ENCODE measurements around the gene CD59.
"Not testable (repeated sequence)": the region's sequence is repeated elsewhere in the genome, so short reads cannot be mapped to it uniquely, and the experiment has no call there.

Gene CD59

GRCh38 chr11:33713151-33713855 is 22.9 kb downstream of the CD59 start:
- no peak for DNase-seq (ENCODE audit: low spot score)

DNA sequence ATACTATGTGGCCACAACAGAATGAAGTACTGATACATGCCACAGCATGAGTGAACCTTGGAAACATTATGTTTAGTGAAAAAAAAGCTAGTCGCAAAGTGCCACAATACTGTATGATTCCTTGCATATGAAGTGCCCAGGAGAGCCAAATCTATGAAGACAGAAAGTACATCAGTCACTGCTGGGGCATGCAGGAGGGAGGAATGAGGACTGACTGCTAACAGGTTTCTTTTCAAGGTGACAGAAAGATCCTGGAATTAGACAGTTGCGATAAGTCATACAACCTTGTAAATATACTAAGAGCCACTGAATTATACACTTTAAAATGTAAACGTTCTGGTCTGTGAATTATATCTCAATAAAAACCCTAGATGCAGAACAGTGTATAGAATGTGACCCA is 23.8 kb downstream of the CD59 start:
- no peak for DNase-seq (ENCODE audit: low spot score)

DNA sequence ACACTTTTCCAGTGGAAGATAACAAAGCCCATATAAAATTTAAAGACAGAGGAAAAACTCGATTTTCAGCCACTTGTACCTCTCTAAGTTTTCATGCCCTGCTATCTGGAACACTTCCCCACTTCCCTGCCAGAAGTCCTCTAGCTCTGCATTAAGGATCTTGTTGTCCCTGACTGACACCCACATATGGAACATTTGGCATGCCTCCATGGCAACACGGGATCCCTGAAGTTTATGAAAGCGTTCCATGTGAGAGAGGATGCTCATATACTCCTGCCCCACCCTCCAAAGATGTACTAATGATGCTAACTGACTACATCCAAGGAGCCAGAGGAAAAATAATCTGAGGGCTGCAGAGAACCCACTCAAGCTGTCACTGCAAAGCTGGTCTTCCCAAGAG is 26.8 kb downstream of the CD59 start:
- no peak for DNase-seq (ENCODE audit: low spot score)

DNA sequence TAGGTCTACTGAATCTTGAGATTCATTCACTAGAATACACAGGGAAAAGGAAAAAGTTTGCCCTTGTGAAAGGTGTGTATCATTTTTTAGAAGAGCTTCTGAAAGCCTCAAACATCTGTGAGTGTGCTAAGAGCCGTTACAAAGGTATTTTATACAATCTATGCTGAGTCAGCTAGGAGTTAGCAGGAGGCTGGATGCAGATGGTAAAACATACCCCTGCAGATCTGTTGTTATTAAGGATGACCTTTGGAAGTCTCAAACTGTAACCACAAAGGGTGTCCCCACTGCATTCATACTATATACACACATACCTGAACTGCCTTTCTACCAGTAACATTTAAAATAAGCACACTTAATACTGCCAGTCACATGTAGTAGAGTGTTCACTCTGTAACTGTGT is 27.2 kb downstream of the CD59 start:
- DNase-seq (ENCODE audit: low spot score): no peak

GRCh38 chr11:33707831-33708230 is 28.4 kb downstream of the CD59 start:
- DNase-seq (ENCODE audit: low spot score): not testable (repeated sequence)

GRCh38 chr11:33706966-33707365 is 29.3 kb downstream of the CD59 start:
- no peak for DNase-seq (ENCODE audit: low spot score)

GRCh38 chr11:33706546-33706945 is 29.7 kb downstream of the CD59 start:
- DNase-seq (ENCODE audit: low spot score): no peak

DNA sequence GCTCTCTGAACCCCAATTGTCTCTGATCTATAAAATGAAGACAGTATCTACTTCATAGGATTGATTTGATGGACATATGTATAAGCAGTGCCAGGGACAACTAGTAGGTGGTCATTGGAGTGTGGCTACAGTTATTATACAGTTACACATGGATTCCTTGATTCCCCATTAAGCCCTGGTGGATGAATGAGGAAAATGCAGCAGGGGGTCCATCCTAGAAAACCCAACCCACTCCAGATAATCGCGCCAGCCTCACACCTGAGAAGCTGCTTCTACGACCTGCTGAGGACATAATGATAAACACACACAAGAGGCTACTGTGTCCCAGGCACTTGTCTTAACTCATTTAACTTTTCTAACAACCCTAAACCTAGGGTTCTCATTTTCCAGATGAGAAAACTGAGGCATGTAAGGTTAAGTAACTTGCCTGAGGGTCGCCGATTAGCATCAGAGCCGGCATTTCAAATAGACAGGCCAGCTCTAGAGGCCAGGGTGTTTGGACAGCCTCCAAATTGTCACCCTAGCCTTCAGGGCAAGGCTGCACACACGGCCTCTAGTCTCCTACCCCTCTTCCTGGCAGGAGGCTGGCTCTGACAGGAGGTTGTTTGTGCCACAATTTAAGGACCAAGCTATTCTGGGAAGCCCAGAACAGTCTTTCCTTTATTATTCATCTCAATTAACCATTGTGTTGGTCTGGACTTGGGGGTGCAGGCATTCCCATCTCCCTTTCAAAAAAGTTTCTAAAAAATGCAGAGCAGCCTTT is 31.8 kb downstream of the CD59 start:
- peak; percentile 87 for DNase-seq (ENCODE audit: low spot score)

- no peak for DNase-seq (ENCODE audit: low spot score)
Measured at GRCh38 chr11:33703788-33704187, 32.4 kb downstream of the CD59 start.

GRCh38 chr11:33703234-33703633 is 33.0 kb downstream of the CD59 start:
- no peak for DNase-seq (ENCODE audit: low spot score)

- peak; percentile 97 for DNase-seq (ENCODE audit: low spot score)
Measured at GRCh38 chr11:33701302-33702230, 34.7 kb downstream of the CD59 start.

- DNase-seq (ENCODE audit: low spot score): peak; percentile 85
Measured at GRCh38 chr11:33700502-33701271, 35.5 kb downstream of the CD59 start, which contains the start of gene C11orf91. TSS of gene C11orf91 (minus strand) at chr11:33700826. CDS start at chr11:33700740, 86 bp downstream.

GRCh38 chr11:33700063-33700501 is 36.1 kb downstream of the CD59 start:
- no peak for DNase-seq (ENCODE audit: low spot score)

DNA sequence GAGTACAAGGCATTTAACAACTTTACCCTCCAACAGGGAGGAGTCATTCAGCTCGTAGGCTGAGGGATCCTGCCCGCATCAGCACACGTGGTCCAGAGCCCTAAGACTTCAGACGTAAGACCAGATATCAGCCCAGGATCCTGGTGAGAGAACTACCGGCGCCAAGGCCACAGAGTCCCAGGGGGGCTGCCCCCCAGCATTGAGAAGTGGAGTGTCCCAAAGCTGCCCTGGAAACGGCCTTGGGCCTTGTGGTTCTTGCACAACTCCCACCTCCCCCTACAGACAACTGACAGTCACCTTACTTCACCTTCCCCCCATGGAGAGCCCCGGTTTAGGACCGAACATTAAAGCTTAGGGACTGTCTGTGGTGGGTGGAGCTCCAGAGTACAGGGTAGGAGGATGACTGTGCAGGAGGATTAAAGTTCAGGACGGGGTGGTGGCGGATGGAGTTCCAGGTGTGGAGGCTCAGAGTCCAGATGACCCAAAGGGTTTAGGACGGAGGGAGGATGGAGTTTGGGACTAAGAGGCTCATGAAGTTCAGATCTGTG is 36.6 kb downstream of the CD59 start:
- DNase-seq (ENCODE audit: low spot score): no peak

DNA sequence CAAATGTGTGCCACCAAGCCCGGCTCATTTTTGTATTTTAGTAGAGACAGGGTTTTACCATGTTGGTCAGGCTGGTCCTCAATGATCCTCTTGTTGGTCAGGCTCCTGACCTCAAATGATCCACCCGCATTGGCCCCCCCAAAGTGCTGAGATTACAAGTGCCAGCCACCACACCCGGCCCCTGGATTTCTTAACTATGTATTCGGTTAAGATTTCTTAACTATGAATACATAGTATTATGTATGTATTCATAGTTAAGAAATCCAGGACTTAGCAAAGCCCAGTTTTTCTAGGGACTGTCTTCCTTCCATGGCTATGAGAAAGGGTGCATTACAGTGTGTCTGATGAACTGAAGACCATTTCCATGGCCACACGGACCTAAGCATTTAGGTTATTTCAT is 37.3 kb downstream of the CD59 start:
- no peak for DNase-seq (ENCODE audit: low spot score)

GRCh38 chr11:33697997-33698396 is 38.2 kb downstream of the CD59 start:
- DNase-seq (ENCODE audit: low spot score): peak; percentile 49

DNA sequence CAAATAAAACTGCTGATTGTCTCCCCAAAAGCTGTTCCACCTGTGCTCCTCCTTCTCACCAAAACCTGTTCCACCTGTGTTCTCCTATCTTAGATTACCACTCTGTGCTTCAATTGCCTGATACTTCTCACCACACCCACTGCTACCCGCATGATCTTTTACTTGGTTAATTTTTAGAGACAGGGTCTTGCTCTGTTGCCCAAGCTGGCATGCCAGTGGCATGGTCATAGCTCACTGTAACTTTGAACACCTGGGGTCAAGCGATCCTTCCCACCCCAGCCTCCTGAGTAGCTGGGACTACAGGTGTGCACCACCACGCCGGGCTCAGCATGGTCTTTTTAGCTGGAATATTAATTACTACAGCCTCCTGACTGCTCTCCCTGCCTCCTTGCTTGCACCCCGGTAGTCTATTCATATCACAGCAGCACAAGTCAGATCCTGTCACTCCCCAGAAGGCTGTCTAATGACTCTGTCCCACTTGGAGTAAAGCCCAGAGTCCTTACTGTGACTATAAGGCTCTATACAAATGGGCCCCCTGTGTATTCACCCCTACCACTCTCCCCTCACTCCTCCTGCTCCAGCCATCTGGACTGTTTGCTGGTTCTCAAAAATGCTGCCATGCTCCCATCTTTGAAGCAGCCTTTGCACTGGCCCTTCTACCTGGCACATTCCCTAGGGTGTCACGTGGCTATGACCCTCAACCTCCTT is 39.1 kb downstream of the CD59 start:
- no peak for DNase-seq (ENCODE audit: low spot score)

DNA sequence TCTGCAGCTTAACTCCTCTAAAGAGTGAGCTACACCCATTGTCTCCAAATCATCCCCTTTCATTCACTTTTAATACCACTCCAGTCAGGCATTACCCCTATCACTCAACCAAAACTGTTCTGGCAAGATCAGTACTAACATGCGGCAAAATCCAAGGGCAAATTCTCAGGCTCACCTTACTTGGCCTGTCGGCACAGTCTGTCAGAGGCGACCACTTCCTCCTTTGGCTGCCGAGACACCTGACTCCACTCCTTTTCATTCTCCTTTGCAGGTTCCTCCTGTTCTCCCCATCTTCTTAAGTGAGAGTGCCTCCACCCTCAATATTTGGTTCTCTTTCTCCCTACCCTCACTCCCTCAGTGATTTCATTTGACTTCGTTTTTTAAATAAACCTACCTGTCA is 39.8 kb downstream of the CD59 start:
- no peak for DNase-seq (ENCODE audit: low spot score)

DNA sequence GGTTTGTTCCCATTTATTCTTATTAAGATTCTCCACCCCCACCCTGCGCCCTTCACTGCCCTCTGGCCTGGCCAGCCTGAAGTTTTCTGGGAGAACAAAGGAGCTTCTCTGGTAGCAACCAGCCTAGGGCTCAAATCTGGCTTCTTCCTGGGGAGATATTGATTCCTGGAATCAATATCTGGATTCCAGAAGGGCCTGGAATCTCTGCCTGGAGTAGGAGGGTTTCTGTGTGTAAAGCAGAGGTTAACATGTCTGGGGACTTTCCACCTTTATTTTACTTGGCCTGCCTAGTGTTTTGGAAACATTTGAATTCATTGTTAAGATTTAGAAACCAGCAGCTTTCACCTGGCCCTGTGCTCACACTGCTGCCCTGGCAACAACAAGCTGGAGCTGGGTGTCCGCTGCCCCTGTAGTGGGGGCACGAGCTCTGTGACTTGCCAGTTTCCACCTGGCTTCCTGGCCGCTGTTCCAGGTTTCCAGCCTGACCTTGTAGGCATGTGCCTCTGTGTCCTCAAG is 41.1 kb downstream of the CD59 start:
- DNase-seq (ENCODE audit: low spot score): no peak

GRCh38 chr11:33694346-33695050 is 41.7 kb downstream of the CD59 start:
- DNase-seq (ENCODE audit: low spot score): no peak

Data from pons (tissue), 1 donor.